Fibroblast of lung (primary cell): Measurements from ENCODE around the gene ICE2.

Experiments used
- EZH2 ChIP-seq: IDR thresholded peaks from 2 replicates; pipeline ENCODE4 v1.5.1; 2012; ENCODE audit warnings: low read length, control low read depth, mild to moderate bottlenecking; ENCODE audit errors: missing control alignments
- TF ChIP-seq, protein P1 (sequence below), 2 donors: IDR thresholded peaks in 1 of 2; conservative IDR thresholded peaks in 1 of 2; 1 replicate in 1 of 2; 2 replicates in 1 of 2; pipeline ENCODE4 v1.5.1; 2011 to 2012; ENCODE audit warnings: low read length in 2 of 2, control low read depth in 1 of 2, inconsistent platforms in 1 of 2, low read depth in 1 of 2, mild to moderate bottlenecking in 1 of 2

DNA sequence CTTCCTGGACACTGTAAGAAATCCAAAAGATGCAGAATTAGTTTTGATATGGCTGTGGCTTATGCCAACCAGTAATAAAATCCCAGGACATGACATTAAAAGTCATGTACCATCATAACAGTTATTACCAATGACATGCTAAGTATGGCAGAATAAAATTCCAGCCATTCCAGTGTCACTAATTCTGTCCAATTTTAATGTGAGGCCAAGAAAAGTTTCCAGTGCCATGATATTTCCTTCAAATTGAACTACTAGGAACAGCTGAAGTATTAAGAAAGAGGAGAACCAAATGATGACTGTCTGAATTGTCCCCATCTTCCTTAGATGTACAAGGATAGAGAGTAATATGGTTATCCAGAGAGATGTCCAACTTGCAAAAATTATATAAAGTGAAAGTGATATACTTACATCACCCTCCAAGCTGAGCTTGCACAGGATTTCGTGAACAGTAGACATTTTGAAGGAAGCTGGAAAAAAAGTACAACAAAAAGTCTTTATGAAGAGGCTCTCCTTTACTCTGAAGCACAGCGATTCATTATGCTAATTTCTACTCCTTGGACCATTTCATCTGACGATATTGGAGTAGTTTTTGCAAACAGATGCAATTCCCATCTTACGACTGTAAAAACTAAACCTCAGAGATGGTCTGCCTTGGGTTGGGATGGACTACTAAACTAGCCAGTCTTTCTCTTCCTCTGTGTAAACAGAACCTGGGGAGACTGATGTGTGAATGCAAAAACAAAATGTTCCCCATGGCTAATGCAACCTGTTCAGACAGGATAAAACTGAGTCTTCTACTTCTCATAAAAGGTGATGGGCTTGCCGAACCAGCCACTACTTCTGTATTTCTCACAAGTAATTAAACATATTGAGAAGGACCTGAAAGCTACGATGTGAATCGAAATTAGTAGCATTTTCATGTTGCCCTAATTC lies 93.1 kb downstream of the ICE2 start:
- TF ChIP-seq, protein P1, sequence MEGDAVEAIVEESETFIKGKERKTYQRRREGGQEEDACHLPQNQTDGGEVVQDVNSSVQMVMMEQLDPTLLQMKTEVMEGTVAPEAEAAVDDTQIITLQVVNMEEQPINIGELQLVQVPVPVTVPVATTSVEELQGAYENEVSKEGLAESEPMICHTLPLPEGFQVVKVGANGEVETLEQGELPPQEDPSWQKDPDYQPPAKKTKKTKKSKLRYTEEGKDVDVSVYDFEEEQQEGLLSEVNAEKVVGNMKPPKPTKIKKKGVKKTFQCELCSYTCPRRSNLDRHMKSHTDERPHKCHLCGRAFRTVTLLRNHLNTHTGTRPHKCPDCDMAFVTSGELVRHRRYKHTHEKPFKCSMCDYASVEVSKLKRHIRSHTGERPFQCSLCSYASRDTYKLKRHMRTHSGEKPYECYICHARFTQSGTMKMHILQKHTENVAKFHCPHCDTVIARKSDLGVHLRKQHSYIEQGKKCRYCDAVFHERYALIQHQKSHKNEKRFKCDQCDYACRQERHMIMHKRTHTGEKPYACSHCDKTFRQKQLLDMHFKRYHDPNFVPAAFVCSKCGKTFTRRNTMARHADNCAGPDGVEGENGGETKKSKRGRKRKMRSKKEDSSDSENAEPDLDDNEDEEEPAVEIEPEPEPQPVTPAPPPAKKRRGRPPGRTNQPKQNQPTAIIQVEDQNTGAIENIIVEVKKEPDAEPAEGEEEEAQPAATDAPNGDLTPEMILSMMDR (conservative IDR thresholded peaks at IDR 0.05 in 1 of 2, IDR thresholded peaks at IDR 0.05 in 1 of 2; ENCODE audit: low read depth in 1 of 2, low read length in 2 of 2): no peak
- TF ChIP-seq EZH2: no peak
